NCI-H345 treated with DMSO at 0.1 percent for 48 hours (cell line): ENCODE measurements around the gene SHH.
"Not testable (repeated sequence)": the region's sequence is repeated elsewhere in the genome, so short reads cannot be mapped to it uniquely, and the experiment has no call there.

ENCODE experiments used
- DNase-seq: peaks from one replicate; lab custom pipeline; 2025; ENCODE audit not compliant: unreplicated experiment; lab: John Stamatoyannopoulos, UW

The SHH gene

DNA sequence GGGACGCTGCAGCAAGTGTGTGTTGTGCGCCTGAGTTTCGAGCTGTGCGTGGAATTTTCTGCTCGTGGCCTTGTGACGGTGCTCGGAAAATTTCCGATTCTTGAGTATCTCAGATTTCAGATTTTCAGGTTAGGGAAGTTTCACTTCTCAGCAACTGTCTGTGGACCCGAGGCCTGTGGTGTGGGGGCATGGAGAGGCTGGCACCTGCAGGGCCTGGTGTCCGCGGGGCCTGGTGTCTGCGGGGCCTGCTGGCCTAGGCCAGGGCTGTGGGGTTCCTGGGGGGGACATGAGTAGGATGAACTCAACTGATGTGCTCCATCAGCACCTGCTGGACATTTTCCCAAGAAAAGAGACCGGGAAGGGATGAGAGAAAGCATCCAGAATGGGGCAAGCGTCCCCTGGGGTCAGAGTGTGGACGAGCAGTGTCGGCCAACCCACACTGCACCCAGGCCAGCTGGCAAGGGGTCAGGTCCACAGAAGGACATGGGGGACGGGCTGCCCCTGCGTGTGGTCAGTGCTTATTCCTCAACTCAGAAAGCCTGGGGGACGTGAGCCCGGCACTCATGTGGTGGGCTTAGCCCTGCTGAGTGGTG lies 31.3 kb upstream of the SHH start:
- no peak for DNase-seq

DNA sequence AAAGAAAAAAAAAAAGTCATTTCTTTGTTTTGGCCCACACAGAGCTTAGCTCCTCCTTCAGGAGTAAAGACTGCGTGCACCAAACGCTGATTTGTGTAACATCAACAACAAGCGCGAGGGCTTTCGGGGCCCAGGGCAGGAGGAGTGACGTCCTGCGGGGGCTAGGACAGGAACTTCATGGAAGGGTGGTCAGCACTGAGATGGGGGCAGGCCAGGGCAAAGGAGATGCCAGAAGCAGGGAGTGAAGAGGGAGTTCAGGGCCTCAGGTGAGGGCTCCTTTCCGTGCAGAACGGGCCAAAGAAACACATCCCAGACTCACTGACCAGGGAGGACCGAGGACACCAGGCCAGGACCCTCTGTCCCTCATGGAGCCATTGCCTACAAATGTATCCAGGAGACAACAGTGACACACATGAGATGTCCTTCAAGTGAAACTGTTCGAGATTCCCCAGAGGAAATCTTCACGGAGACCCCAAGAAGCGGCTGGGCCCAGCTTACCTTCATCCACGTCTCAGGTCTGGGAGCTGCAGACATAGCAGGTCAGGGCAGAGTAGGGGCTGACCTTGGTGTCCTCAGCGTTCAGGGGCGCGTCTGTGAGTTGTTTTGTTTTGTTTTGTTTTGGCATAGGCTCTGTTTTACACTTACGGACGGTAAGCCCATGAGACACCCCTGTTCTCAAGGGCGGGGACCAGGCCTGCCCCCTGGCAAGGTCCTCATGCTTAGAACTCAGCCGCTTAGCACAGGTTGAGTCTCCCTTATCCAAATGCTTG lies 30.4 kb upstream of the SHH start:
- DNase-seq, result no peak

DNA sequence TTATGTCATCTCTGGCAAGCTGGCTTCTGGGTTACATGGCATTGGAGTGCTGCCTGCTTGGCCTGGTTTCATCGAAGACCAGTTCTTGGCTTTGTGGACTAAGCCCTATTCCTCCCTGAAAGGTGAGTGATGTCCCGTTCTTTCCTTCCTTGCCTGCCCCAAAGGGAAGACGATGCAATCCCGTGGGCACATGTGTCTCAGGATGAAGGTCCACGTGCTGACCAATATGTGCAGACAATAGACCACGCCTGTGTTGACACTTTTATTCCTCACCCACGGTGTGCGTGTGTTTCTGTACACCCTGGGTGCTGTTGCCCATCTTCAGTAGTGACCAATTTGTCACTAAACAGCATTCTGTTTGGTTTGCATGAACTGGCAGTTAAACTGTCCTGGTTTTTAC lies 28.6 kb upstream of the SHH start:
- no peak for DNase-seq

GRCh38 chr7:155840262-155840885 lies 28.1 kb upstream of the SHH start:
- no peak for DNase-seq

GRCh38 chr7:155839461-155839860 lies 27.2 kb upstream of the SHH start:
- no peak for DNase-seq

GRCh38 chr7:155838312-155838711 lies 26.0 kb upstream of the SHH start:
- not testable (repeated sequence) for DNase-seq

- no peak for DNase-seq
These were observed 24.8 kb upstream of the SHH start for GRCh38 chr7:155837126-155837479.

DNA sequence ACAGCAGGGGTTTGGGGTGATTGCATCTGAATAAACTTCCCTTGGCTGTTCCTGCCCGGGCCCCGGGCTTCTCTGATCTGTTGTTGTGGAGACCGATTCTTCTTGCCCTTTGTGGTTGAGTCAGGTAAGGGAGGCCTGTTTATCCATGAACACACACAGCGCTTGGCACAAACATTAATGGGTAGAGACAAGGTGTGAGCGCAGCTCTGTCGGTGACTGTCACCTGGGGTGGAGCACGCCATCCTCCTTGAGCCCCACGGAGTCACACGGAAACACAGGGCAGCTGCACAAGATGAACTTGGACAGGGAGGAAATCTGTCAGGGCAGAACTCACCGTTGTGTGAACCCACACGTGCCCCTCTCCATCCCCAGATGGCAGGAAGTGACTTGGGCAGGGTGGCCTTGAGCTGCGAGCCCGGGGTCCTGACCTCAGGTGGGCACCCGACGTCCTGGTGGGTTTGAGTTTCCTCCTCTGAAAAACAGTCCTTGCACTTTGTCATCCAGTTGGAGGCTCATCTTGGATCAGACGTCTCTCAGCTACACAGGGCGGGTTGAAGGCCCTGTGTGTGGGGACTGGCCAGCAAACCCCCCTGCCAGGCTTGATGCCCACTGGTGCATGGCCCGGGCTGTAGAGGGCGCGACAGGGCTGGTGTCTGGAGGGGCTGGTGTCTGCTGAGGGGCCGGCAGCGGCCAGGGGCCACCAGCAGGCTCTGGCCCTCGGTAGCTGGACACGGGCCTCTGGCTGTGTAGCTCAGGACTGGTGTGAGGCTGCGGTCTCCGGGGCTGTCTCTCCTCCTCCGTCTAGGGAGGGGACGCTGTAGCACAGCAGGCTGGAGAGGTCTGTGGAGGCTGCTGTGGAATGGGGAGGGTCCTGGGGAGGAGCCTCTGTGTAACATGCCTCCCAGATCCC lies 24.2 kb upstream of the SHH start:
- no peak for DNase-seq

DNA sequence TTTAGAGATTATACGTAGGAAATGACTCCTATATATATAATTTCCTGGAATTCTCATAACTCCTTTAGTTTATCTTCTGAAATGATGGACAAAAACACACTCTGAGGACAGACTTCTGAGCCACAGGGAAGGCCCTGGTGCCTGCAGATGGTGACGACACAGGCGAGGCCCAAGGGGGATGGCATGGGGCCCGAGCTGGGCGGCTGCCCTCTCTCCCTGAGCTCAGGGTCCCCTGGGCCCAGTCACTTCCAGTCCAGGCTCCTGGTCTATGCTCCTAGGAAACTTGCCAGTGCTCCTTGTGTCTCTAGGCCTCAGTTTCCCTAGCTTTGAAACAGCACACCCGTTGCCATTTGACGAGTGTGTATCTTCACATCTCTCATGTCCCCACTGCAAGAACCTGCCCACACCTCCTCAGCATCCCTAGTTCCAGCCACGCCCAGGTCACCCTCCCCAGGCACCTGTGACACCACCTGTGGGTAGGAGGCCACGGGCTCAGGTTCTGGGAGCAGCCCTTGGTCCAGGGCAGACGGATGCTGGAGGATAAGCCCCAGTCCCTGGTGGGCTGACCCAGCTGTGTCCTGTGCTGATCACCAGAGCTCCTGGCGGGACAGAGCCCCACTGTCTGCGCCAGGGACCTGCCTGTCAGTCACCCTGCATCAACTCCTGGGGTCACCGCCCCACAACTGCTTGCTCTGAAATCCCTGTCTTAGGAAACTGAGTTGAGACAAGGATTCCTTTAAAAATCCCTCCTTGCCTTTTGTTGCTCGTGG lies 23.4 kb upstream of the SHH start:
- DNase-seq, result no peak

DNA sequence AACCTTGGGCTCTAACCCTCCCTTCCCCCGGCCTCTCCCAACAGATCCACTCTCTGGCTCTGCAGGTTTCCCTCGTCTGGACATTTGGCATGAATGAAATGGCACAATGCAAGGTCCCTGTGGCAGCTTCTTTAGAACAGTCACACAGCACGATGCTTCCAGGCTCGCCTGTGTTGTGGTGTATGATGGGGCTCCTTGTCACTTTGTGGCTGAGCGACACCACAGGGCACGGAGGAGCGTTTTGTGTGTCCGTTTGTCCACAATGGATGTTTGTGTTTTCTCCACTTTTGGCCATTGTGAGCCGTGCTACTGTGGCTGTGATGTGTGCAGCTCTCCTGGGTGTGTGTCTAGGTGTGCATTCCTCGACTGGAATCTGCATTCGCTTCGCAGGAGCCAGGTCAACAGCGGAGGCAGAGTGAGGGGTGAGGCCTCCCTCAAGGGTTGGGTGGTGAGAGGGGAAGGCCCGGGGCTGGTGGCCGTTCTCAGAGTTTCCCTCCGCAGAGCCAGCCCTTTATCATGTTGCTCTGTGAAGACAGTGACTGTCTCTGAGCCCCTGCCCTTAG lies 22.3 kb upstream of the SHH start:
- no peak for DNase-seq

DNA sequence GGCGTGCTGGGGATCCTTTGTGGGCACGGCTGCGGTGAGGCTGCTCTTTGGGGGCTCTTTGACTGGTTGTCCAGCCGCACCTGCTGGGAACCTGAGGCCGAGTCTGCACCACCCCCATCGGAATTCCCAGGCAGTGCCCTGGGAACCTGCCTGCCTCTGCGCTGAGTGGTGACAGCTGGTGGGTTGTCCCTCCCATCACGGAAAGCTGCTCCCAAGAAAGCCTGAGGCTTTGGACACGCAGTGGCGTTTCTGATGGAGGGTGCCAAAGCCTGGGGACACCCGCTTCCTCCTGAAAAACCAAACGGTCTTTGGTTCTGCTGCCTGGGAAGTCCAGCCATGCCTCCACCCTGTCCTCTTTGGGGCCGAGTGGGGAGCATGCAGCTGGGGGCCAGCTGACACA lies 21.4 kb upstream of the SHH start:
- no peak for DNase-seq

DNA sequence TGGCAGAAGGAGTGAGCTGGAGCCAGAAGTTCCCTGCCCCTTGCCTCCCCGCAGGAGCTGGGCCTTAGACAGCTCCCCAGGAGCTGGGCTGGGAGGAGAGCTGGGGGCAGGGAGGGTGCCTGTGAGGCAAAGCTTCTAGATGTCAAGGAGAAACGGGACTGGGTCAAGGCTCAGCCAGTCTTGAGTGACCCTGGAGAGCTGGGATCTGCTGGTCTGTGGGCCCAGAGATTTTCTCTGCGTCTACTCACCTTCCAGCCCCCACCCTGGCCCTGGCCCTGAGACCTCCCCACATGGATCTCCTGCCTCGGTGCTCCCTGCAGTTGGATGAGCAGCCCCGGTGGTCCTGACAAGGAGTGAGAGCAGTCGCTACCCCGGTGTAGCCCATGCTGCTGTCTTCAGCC lies 20.3 kb upstream of the SHH start:
- no peak for DNase-seq

GRCh38 chr7:155831807-155832524 lies 19.7 kb upstream of the SHH start:
- no peak for DNase-seq

- DNase-seq, result no peak
These were observed 18.9 kb upstream of the SHH start for GRCh38 chr7:155830961-155831806.

- no peak for DNase-seq
These were observed 17.7 kb upstream of the SHH start for GRCh38 chr7:155829796-155830470.

- DNase-seq, result no peak
These were observed 13.1 kb upstream of the SHH start for GRCh38 chr7:155825336-155825735.

DNA sequence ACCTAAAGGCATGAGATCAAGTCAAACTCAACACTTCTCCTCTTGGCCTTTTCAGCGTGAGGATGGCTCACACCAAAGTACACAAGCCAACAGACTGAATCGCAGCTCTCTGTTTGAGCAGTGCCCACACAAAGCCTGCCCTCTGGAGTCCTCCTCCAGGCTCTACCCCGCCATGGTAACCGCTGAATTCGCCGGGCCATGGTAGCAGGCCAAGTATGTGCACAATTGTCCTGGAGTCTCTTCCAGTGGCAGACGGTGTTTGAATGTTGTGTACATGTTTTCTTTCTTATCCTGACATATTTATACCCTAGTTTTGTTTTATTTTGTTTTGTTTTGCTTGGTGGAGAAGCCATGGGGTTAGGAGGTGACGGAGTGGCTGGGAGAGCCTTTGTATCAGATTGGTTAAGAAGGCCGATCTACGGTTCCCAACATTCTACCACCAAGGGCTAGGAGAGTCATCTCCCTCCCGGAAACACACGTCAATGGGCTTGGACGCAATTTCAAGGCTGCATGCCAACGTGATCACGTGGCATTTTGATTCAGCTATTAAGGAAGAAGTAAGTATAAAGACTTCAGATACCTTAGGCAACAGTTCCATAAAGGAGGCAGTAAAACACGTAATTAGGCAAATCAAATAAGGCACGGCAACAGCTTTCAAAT lies 12.1 kb upstream of the SHH start:
- DNase-seq, result no peak

DNA sequence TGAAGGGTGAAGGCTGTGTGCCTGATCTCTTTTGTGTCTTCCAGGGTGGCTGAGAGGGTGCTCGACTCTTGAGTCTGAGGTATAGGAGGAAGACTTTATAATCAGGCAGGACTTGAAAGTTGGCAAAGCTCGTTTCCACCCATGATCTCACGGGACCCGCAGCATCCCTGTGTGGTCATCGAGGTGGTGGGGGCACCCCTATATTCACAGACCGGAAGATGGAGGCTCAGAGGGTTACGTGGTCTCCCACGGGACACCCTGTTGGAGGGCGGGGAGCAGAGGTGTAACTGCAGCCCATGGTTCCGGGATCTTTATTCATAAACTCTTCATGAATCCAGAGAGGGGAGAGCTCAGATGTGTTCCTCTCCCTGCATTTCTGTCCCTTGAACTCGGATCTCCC lies 9.6 kb upstream of the SHH start:
- no peak for DNase-seq
